GM12878 (cell line): ENCODE results near the gene TBCA. TPM values are rescaled to one million over a fixed set of nuclear protein-coding genes. Genes with fewer than 3 reads are reported as not detected.

Source experiments
- ATAC-seq: fragments of 200-7000 bp; cut with Tn5 transposase; 3 replicates; pipeline ENCODE4 v1.9.1; 2020; ENCODE audit warnings: mild to moderate bottlenecking, moderate library complexity
- BruUV-seq: library from RNA; stranded (reverse); fragments of 400-500 nt; replicated peaks from 2 replicates; lab custom pipeline; 2021; lab: Mats Ljungman, UMichigan
- CTCF ChIA-PET: fragments of 300-600 bp; sonication (Branson Sonifier 250); formaldehyde crosslinking; extraction: SDS; loops from one replicate; lab custom pipeline; 2021; ENCODE audit warnings: inconsistent platforms; lab: Yijun Ruan, JAX
- POLR2A ChIA-PET: fragments of 350-600 bp; formaldehyde crosslinking; extraction: SDS; loops from one replicate; lab custom pipeline; 2021; ENCODE audit warnings: inconsistent platforms; lab: Charles Lee
- RAD21 ChIA-PET: fragments of 300-600 bp; sonication (Branson Sonifier 250); formaldehyde crosslinking; loops from one replicate; lab custom pipeline; 2023; ENCODE audit warnings: antibody characterized with exemption; ENCODE audit not compliant: unreplicated experiment; lab: Charles Lee
- SMC1A ChIA-PET: fragments of 300-600 bp; sonication (Branson Sonifier 250); formaldehyde crosslinking; loops from one replicate; lab custom pipeline; 2023; ENCODE audit not compliant: unreplicated experiment, uncharacterized antibody; lab: Charles Lee
- DNase-seq: peaks from one replicate; pipeline ENCODE4 v3.0.0-alpha.2; 2011; ENCODE audit warnings: low read depth, low spot score
- FAIRE-seq: peaks from 3 replicates; lab custom pipeline; 2011; peaks lifted over from hg19 to GRCh38; lab: Jason Lieb, UNC
- H2AFZ ChIP-seq: 2 replicates; pipeline ENCODE4 v1.6.0; 2011; ENCODE audit warnings: low read depth, low read length, control low read depth; ENCODE audit not compliant: control insufficient read depth
- H3K27ac ChIP-seq: 2 replicates; pipeline ENCODE4 v1.5.1; 2011; ENCODE audit warnings: control low read depth; ENCODE audit not compliant: control insufficient read depth, insufficient read depth
- H3K27me3 ChIP-seq, 2 experiments: replicated peaks in 1 of 2; 2 replicates each; pipeline versions ENCODE4 v1.6.0 to v1.6.1; 2011; ENCODE audit warnings: low read length in 1 of 2; ENCODE audit not compliant: control insufficient read depth in 2 of 2, insufficient read depth in 2 of 2
- H3K36me3 ChIP-seq, 2 experiments: 2 replicates each; pipeline ENCODE4 v1.5.1; 2011; ENCODE audit warnings: low read length in 1 of 2; ENCODE audit not compliant: control insufficient read depth in 2 of 2, insufficient read depth in 2 of 2
- H3K4me1 ChIP-seq: 2 replicates; pipeline ENCODE4 v1.6.1; 2011; ENCODE audit warnings: mild to moderate bottlenecking, low read length, moderate library complexity, mixed read lengths; ENCODE audit not compliant: control insufficient read depth, insufficient read depth
- H3K4me2 ChIP-seq: 2 replicates; pipeline ENCODE4 v1.6.0; 2011; ENCODE audit warnings: control low read depth; ENCODE audit not compliant: control insufficient read depth, insufficient read depth
- H3K4me3 ChIP-seq: fragments of 200-600 bp; sonication (generic); 2 replicates; pipeline ENCODE4 v1.5.1; 2016
- H3K79me2 ChIP-seq: 2 replicates; pipeline ENCODE4 v1.6.0; 2011; ENCODE audit warnings: low read length; ENCODE audit not compliant: control insufficient read depth, insufficient read depth
- H3K9ac ChIP-seq: 2 replicates; pipeline ENCODE4 v1.8.0; 2011; ENCODE audit warnings: low read length, control low read depth, mixed read lengths; ENCODE audit not compliant: control insufficient read depth, insufficient read depth
- H3K9me3 ChIP-seq: replicated peaks from 3 replicates; pipeline ENCODE4 v1.5.1; 2011; ENCODE audit warnings: mild to moderate bottlenecking, low read length; ENCODE audit not compliant: control insufficient read depth, insufficient read depth
- H4K20me1 ChIP-seq: 2 replicates; pipeline ENCODE4 v1.6.0; 2011; ENCODE audit not compliant: control insufficient read depth, insufficient read depth
- ATF7 ChIP-seq: fragments of 450-650 bp; IDR thresholded peaks from 2 replicates; pipeline ENCODE4 v1.6.1; 2016; ENCODE audit warnings: low read depth, mild to moderate bottlenecking
- BMI1 ChIP-seq: fragments of 450-650 bp; IDR thresholded peaks from 2 replicates; pipeline ENCODE4 v1.6.1; 2016; ENCODE audit warnings: mild to moderate bottlenecking, moderate library complexity, borderline replicate concordance
- CBX3 ChIP-seq: fragments of 200-600 bp; sonication (generic); IDR thresholded peaks from 2 replicates; pipeline ENCODE4 v1.6.1; 2016; ENCODE audit warnings: low read depth, borderline replicate concordance
- CBX5 ChIP-seq: sonication (generic); IDR thresholded peaks from 2 replicates; pipeline ENCODE4 v1.6.1; 2016; ENCODE audit warnings: low read depth, moderate library complexity, mild to moderate bottlenecking, inconsistent platforms
- CREB1 ChIP-seq: IDR thresholded peaks from 2 replicates; pipeline ENCODE4 v1.6.1; 2012; ENCODE audit warnings: low read depth, mild to moderate bottlenecking, inconsistent platforms
- ESRRA ChIP-seq: IDR thresholded peaks from 2 replicates; pipeline ENCODE4 v1.6.1; 2012; ENCODE audit warnings: mild to moderate bottlenecking, low read length, improper control_type of control experiment
- HCFC1 ChIP-seq: fragments of 150-350 bp; IDR thresholded peaks from 2 replicates; pipeline ENCODE4 v1.6.1; 2014; ENCODE audit warnings: low read length
- NBN ChIP-seq: fragments of 450-650 bp; IDR thresholded peaks from 2 replicates; pipeline ENCODE4 v1.6.1; 2016
- RAD21 ChIP-seq: IDR thresholded peaks from 2 replicates; pipeline ENCODE4 v1.6.1; 2011; ENCODE audit warnings: mild to moderate bottlenecking, low read depth, low read length, moderate library complexity; ENCODE audit not compliant: insufficient read depth
- RUNX3 ChIP-seq: IDR thresholded peaks from 2 replicates; pipeline ENCODE4 v1.6.1; 2012; ENCODE audit warnings: low read length, inconsistent platforms
- SREBF2 ChIP-seq: IDR thresholded peaks from 2 replicates; pipeline ENCODE4 v1.6.1; 2012; ENCODE audit warnings: mild to moderate bottlenecking, low read length
- TAF1 ChIP-seq: IDR thresholded peaks from 2 replicates; pipeline ENCODE4 v1.6.1; 2011; ENCODE audit warnings: mild to moderate bottlenecking, low read depth, low read length, borderline replicate concordance
- TARDBP ChIP-seq: IDR thresholded peaks from 2 replicates; pipeline ENCODE4 v1.6.1; 2016; ENCODE audit warnings: borderline replicate concordance
- TCF12 ChIP-seq: IDR thresholded peaks from 2 replicates; pipeline ENCODE4 v1.6.1; 2011; ENCODE audit warnings: low read depth, mild to moderate bottlenecking, low read length
- WGBS: methylation state at CpG from one replicate; pipeline ENCODE4 v1.1.6; 2016; ENCODE audit warnings: low lambda C conversion rate; ENCODE audit not compliant: insufficient replicate concordance, insufficient coverage; ENCODE audit errors: missing lambda C conversion rate; 5-methylcytosine and 5-hydroxymethylcytosine counted together
- in situ Hi-C: fragments of 300-500 bp; cut with MboI; formaldehyde crosslinking; loops from 9 replicates; pipeline ENCODE4 v1.14.3; 2018; ENCODE audit warnings: mixed read lengths
- intact Hi-C: fragments of 100-400 bp; cut with micrococcal nuclease; formaldehyde crosslinking; loops from one replicate; pipeline ENCODE4 v1.14.2; 2022; ENCODE audit not compliant: unreplicated experiment
- polyA plus RNA-seq, 11 experiments: library from polyadenylated mRNA; depleted of rRNA in 4 of 11; unstranded in 6 of 11; stranded (reverse) in 5 of 11; fragments of >200 nt; fragmentation: Nextera tagmentation in 4 of 11; fragmentation: Illumina TruSeq in 1 of 11; extraction: Ambion mirVana in 4 of 11; extraction: Trizol in 1 of 11; gene quantifications; 1 replicate in 1 of 11; 2 replicates in 10 of 11; pipeline versions ENCODE4 v1.2.1 to v1.2.3, GENCODE V29; 2011 to 2016; ENCODE audit warnings: inconsistent platforms in 2 of 11, missing spikeins in 2 of 11, low read depth in 1 of 11
- total RNA-seq, 4 experiments: library from RNA; depleted of rRNA in 3 of 4; stranded (reverse); fragments of >200 nt in 3 of 4; fragmentation: Illumina TruSeq in 1 of 4; extraction: Trizol in 1 of 4; gene quantifications; 2 replicates each; pipeline versions ENCODE4 v1.2.1 to v1.2.3, GENCODE V29; 2013 to 2021
- TF ChIP-seq, protein P1 (sequence below): fragments of 450-650 bp; conservative IDR thresholded peaks from 2 replicates; pipeline ENCODE4 v1.6.1; 2017; ENCODE audit warnings: mild to moderate bottlenecking, moderate library complexity
- TF ChIP-seq, protein P2 (sequence below): IDR thresholded peaks from 2 replicates; pipeline ENCODE4 v1.6.1; 2011; ENCODE audit warnings: low read depth, low read length, improper control_type of control experiment, borderline replicate concordance
- TF ChIP-seq, protein P3 (sequence below): IDR thresholded peaks from 2 replicates; pipeline ENCODE4 v1.6.1; 2011; ENCODE audit warnings: low read depth, mild to moderate bottlenecking, low read length, moderate library complexity, borderline replicate concordance; ENCODE audit errors: extremely low read depth
- TF ChIP-seq, protein P4 (sequence below): IDR thresholded peaks from 2 replicates; pipeline ENCODE4 v1.6.1; 2012; ENCODE audit warnings: low read depth, low read length, improper control_type of control experiment
- TF ChIP-seq, protein P5 (sequence below): fragments of 450-650 bp; IDR thresholded peaks from 2 replicates; pipeline ENCODE4 v1.6.1; 2016; ENCODE audit warnings: mild to moderate bottlenecking

Gene TBCA
- total and polyA plus RNA-seq, 10 of the 15 experiments (the other 5 are each of a cell fraction or from before 2014, with no cell fraction given), result 86.3 to 647 (median 294) TPM

DNA sequence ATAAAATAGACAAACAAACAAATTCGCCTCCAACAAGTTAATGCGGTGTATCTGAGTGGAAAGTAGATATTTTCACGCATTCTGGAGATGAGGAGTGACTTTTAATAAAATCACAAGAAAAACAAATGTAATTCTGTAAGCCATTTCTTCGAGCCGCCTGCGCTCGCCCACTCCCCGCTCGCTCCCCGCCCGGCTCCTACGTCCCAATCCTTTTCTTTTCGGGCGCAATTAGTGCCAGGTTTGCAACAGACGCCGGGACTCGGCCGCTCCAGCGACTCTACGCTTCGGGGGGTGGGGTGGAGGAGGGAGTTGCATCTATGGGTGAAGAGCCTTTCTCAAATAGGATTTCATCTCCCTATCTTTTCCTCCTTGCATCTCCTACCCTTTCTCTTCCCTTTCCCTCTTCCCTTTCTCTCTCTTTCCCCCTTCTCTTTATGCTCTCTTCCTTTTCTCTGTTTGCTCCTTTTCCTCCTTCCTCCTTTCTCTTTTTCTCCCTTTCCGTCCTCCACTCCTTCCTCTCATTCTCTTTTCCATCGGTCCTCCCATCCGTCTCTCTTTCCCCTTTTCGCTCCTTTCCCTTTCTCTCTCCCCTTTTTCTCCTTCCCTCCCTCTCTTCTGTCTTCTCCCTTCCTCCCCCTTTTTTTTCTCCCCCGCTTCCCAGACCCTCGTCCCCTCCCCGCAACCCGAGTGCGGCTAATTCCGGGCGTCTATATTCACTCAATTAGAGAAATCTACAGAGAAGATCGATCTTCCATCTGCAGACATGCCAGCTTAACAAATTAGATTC lies 131.6 kb downstream of the TBCA start:
- RAD21 ChIA-PET, result interaction anchor here (0.9 to 1.6 kb wide), 2 partner anchors 18 to 656 kb away, joined by 4 to 6 read pairs; no protein-coding TSS in a partner anchor
- Histone ChIP-seq H3K9ac (no peak overlapping the region), H3K27me3 (peaks cover 3 to 30% of the 10 kb centered on the region in 2 experiments), H3K9me3 (peaks cover 3% of the 10 kb centered on the region; the same call in 2 of the 3 replicates), H3K4me2 (0 out of 2 replicates have a peak overlapping the region, but pooled peaks have one; percentile 48), H3K4me1 (no peaks in the 10 kb centered on the region), H3K79me2 (no peaks in the 10 kb centered on the region), H3K4me3 (peak overlapping the region; percentile 53), H4K20me1 (no peaks in the 10 kb centered on the region), H3K27ac (no peak overlapping the region), H3K36me3 (no peaks in the 10 kb centered on the region), H2AFZ (no peak overlapping the region)
- WGBS, result 52% methylated on average over 31 of the region's 33 CpGs
- FAIRE-seq (no peak), DNase-seq (no peak), ATAC-seq (no peak)
- POLR2A ChIA-PET, result no interaction called here
- SMC1A ChIA-PET, result interaction anchor here (0.5 to 0.9 kb wide), 2 partner anchors 11 to 501 kb away, joined by 3 read pairs; no protein-coding TSS in a partner anchor
- in situ Hi-C loops (no loop called here), intact Hi-C loops (loop anchor here (5.0 to 10.0 kb wide), 2 partner anchors 330 to 363 kb away; no protein-coding TSS in a partner anchor)
- BruUV-seq, result no TSS peak
- CTCF ChIA-PET, result interaction anchor here (0.9 to 1.1 kb wide), 2 partner anchors 13 to 55 kb away, joined by 3 read pairs; no protein-coding TSS in a partner anchor
- TF ChIP-seq, protein P1, sequence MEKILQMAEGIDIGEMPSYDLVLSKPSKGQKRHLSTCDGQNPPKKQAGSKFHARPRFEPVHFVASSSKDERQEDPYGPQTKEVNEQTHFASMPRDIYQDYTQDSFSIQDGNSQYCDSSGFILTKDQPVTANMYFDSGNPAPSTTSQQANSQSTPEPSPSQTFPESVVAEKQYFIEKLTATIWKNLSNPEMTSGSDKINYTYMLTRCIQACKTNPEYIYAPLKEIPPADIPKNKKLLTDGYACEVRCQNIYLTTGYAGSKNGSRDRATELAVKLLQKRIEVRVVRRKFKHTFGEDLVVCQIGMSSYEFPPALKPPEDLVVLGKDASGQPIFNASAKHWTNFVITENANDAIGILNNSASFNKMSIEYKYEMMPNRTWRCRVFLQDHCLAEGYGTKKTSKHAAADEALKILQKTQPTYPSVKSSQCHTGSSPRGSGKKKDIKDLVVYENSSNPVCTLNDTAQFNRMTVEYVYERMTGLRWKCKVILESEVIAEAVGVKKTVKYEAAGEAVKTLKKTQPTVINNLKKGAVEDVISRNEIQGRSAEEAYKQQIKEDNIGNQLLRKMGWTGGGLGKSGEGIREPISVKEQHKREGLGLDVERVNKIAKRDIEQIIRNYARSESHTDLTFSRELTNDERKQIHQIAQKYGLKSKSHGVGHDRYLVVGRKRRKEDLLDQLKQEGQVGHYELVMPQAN, result no peak
- TF ChIP-seq NBN (peak; percentile 34; the same call in 1 of the 2 replicates), RAD21 (no peak), SREBF2 (no peak), CBX5 (no peak), BMI1 (0 out of 2 replicates have a peak, but pooled peaks have one; percentile 1), TAF1 (no peak), TCF12 (no peak), ESRRA (no peak), RUNX3 (no peak), ATF7 (no peak), CREB1 (no peak), HCFC1 (no peak), TARDBP (no peak), CBX3 (no peak)
- TF ChIP-seq, protein P2, sequence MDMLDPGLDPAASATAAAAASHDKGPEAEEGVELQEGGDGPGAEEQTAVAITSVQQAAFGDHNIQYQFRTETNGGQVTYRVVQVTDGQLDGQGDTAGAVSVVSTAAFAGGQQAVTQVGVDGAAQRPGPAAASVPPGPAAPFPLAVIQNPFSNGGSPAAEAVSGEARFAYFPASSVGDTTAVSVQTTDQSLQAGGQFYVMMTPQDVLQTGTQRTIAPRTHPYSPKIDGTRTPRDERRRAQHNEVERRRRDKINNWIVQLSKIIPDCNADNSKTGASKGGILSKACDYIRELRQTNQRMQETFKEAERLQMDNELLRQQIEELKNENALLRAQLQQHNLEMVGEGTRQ, result no peak
- TF ChIP-seq, protein P3, sequence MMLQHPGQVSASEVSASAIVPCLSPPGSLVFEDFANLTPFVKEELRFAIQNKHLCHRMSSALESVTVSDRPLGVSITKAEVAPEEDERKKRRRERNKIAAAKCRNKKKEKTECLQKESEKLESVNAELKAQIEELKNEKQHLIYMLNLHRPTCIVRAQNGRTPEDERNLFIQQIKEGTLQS, result no peak
- TF ChIP-seq, protein P4, sequence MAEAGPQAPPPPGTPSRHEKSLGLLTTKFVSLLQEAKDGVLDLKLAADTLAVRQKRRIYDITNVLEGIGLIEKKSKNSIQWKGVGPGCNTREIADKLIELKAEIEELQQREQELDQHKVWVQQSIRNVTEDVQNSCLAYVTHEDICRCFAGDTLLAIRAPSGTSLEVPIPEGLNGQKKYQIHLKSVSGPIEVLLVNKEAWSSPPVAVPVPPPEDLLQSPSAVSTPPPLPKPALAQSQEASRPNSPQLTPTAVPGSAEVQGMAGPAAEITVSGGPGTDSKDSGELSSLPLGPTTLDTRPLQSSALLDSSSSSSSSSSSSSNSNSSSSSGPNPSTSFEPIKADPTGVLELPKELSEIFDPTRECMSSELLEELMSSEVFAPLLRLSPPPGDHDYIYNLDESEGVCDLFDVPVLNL, result no peak
- TF ChIP-seq, protein P5, sequence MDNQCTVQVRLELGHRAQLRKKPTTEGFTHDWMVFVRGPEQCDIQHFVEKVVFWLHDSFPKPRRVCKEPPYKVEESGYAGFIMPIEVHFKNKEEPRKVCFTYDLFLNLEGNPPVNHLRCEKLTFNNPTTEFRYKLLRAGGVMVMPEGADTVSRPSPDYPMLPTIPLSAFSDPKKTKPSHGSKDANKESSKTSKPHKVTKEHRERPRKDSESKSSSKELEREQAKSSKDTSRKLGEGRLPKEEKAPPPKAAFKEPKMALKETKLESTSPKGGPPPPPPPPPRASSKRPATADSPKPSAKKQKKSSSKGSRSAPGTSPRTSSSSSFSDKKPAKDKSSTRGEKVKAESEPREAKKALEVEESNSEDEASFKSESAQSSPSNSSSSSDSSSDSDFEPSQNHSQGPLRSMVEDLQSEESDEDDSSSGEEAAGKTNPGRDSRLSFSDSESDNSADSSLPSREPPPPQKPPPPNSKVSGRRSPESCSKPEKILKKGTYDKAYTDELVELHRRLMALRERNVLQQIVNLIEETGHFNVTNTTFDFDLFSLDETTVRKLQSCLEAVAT, result 0 out of 2 replicates have a peak, but pooled peaks have one; percentile 30
